Psoas muscle (tissue), 8 donors: Measurements from ENCODE around the gene DDX5. TPM values are rescaled to one million over a fixed set of nuclear protein-coding genes. Genes with fewer than 3 reads are reported as not detected.
"Not testable (repeated sequence)": the region's sequence is repeated elsewhere in the genome, so short reads cannot be mapped to it uniquely, and the experiment has no call there.

Experiments used
- ATAC-seq, 4 donors: fragments of 200-7000 bp; cut with Tn5 transposase; one replicate each; pipeline ENCODE4 v1.9.1; 2020; ENCODE audit warnings: moderate library complexity in 3 of 4, mild to moderate bottlenecking in 2 of 4
- DNase-seq, 2 donors: peaks; one replicate each; pipeline ENCODE4 v3.0.0-alpha.2; 2020
- H3K27ac ChIP-seq: fragments of 200-600 bp; one replicate; pipeline ENCODE4 v1.8.0; 2022
- H3K27me3 ChIP-seq, 3 donors: fragments of 200-600 bp in 1 of 3; one replicate each; pipeline versions ENCODE4 v1.6.1 to v1.8.0; 2013 to 2022; ENCODE audit warnings: low read length in 2 of 3, mild to moderate bottlenecking in 2 of 3, moderate library complexity in 1 of 3; ENCODE audit not compliant: insufficient read depth in 3 of 3
- H3K36me3 ChIP-seq, 2 donors: fragments of 200-600 bp in 1 of 2; one replicate each; pipeline versions ENCODE4 v1.6.1 to v1.8.0; 2013 to 2022; ENCODE audit warnings: low read depth in 1 of 2, mild to moderate bottlenecking in 1 of 2, moderate library complexity in 1 of 2; ENCODE audit not compliant: insufficient read depth in 1 of 2
- H3K4me1 ChIP-seq: fragments of 200-600 bp; one replicate; pipeline ENCODE4 v1.8.0; 2022
- H3K4me3 ChIP-seq: fragments of 200-600 bp; one replicate; pipeline ENCODE4 v1.8.0; 2022; ENCODE audit warnings: mild to moderate bottlenecking
- H3K9me3 ChIP-seq: fragments of 200-600 bp; one replicate; pipeline ENCODE4 v1.8.0; 2022
- WGBS, 3 donors: extraction: QIAGEN DNeasy Blood & Tissue Kit; methylation state at CpG; one replicate each; pipeline versions ENCODE4 v1.1.6 to v1.1.7; 2013; 5-methylcytosine and 5-hydroxymethylcytosine counted together
- intact Hi-C, 2 donors: fragments of 100-400 bp; cut with DNase I; formaldehyde crosslinking; loops; one replicate each; pipeline versions ENCODE4 v1.11.0 to v1.14.2; 2022
- polyA plus RNA-seq, 3 donors: library from polyadenylated mRNA; stranded (reverse); fragments of 200-250 nt; gene quantifications; one replicate each; pipeline ENCODE4 v1.2.3, GENCODE V29; 2013
- total RNA-seq, 4 donors: library from RNA; stranded (reverse); fragmentation: NEBNext Ultra II Directional in 2 of 4; extraction: Animal tissue kit (Norgen Biotek cat#: 25700) in 2 of 4; gene quantifications; one replicate each; pipeline versions ENCODE4 v1.2.1 to v1.2.4, GENCODE V29; 2021 to 2023
- TF ChIP-seq, protein P1 (sequence below): fragments of 200-600 bp; IDR thresholded peaks from one replicate; pipeline ENCODE4 v1.8.0; 2022; ENCODE audit warnings: antibody characterized with exemption
- donor health status: healthy with polysubstance abuse.
- donor health status: DM: no; HTN: no; CAD: no; lungs with moderate emphysema.
- donor health status: Bipolar disorder and iron deficiency.
- donor health status: healthy.
- donor health status: DM: yes; HTN: yes; CAD: no.
- donor health status: DM: no; HTN: no; CAD: no.
- donor health status: DM: no; HTN: no; CAD: no.
- donor health status: DM: yes; HTN: yes; CAD: no.

The DDX5 gene
- total and polyA plus RNA-seq, 7 donors, result 122 to 497 (median 272) TPM

DNA sequence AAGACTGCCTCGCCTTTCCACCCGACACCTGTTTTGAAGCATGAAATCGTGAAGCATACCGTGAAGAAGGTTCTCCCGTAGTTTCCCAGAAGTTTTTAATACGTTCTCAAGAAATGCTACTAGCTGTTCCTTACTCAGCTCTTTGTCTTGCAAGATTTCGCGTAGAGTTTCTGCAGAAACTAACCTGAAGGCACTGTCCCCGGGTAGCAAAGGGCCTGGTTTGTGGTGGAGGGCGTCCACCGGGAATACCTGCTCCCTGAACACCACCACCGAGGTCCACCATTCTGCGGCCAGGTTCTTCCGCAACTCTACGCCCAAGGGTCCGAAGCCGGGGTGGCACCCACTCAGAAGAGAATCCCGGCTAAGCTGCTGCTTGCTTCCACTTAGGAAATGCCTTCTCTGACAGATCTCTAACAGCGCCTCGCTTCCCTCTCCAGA, 9.7 kb downstream of the DDX5 start:
- H3K27ac ChIP-seq, result peak overlapping the region; percentile 87
- ATAC-seq, result no peak
- H3K4me3 ChIP-seq, result peak overlapping the region; percentile 76
- 0 to 1% (median 1%) methylated on average over 20 of the region's 20 CpGs for WGBS, 3 donors
- H3K27me3 ChIP-seq, result no peaks in the 10 kb centered on the region
- no peak for DNase-seq
- H3K4me1 ChIP-seq, result peaks cover 31% of the 10 kb centered on the region
- H3K36me3 ChIP-seq, result peaks cover 17 to 62% of the 10 kb centered on the region in 2 donors
- H3K9me3 ChIP-seq, result no peaks in the 10 kb centered on the region
- intact Hi-C loops, result no loop called here
- TF ChIP-seq, protein P1, sequence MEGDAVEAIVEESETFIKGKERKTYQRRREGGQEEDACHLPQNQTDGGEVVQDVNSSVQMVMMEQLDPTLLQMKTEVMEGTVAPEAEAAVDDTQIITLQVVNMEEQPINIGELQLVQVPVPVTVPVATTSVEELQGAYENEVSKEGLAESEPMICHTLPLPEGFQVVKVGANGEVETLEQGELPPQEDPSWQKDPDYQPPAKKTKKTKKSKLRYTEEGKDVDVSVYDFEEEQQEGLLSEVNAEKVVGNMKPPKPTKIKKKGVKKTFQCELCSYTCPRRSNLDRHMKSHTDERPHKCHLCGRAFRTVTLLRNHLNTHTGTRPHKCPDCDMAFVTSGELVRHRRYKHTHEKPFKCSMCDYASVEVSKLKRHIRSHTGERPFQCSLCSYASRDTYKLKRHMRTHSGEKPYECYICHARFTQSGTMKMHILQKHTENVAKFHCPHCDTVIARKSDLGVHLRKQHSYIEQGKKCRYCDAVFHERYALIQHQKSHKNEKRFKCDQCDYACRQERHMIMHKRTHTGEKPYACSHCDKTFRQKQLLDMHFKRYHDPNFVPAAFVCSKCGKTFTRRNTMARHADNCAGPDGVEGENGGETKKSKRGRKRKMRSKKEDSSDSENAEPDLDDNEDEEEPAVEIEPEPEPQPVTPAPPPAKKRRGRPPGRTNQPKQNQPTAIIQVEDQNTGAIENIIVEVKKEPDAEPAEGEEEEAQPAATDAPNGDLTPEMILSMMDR, result no peak

DNA sequence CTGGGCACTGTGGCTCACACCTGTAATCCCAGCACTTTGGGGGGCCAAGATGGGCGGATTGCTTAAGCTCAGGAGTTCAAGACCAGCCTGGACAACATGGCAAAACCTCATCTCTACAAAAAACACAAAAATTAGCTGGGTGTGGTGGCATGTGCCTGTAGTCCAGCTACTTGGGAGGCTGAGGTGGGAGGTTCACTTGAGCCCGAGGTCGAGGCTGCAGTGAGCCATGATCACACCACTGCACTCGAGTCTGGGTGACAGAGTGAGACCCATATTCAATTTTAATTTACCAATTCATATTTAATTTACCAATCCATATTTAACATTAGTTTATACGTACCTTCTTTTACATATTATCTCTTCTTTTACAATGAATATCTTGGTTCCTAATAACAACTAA, 10.8 kb downstream of the DDX5 start:
- intact Hi-C loops, H3K27ac ChIP-seq, DNase-seq, H3K9me3 ChIP-seq, H3K27me3 ChIP-seq, ATAC-seq: not testable (repeated sequence)
- H3K4me3 ChIP-seq, result peak overlapping the region; percentile 76
- WGBS, 3 donors, result 85 to 90% (median 90%) methylated on average over 5 of the region's 5 CpGs
- peaks cover 7 to 61% of the 10 kb centered on the region in 2 donors for H3K36me3 ChIP-seq
- peaks cover 31% of the 10 kb centered on the region for H3K4me1 ChIP-seq

DNA sequence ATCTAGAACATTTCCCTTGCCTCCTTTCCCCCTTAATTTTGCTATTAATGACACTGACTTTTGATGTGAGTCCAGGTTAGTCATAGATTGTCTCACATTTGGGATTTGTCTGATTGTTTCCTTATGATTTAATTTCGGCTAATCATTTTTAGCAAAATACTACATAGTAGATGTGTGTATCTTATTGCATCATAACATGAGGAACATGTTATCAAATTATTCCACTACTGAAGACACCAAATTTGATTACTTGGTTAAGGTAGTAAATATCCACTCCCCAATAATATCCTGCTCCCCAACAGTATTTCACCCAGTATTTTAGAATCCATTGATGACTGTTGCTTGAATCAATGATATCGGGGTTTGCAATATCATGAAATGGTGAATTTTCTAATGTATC, 12.0 kb downstream of the DDX5 start:
- Histone ChIP-seq H3K9me3 (no peaks in the 10 kb centered on the region), H3K4me3 (no peak overlapping the region), H3K27me3 (no peaks in the 10 kb centered on the region), H3K36me3 (peaks cover 0 to 61% of the 10 kb centered on the region in 2 donors), H3K27ac (no peak overlapping the region), H3K4me1 (peaks cover 31% of the 10 kb centered on the region)
- ATAC-seq (no peak), DNase-seq (no peak)
- intact Hi-C loops, result no loop called here
- 92 to 93% (median 92%) methylated on average over 2 of the region's 2 CpGs for WGBS, 3 donors
- TF ChIP-seq, protein P1, result no peak

DNA sequence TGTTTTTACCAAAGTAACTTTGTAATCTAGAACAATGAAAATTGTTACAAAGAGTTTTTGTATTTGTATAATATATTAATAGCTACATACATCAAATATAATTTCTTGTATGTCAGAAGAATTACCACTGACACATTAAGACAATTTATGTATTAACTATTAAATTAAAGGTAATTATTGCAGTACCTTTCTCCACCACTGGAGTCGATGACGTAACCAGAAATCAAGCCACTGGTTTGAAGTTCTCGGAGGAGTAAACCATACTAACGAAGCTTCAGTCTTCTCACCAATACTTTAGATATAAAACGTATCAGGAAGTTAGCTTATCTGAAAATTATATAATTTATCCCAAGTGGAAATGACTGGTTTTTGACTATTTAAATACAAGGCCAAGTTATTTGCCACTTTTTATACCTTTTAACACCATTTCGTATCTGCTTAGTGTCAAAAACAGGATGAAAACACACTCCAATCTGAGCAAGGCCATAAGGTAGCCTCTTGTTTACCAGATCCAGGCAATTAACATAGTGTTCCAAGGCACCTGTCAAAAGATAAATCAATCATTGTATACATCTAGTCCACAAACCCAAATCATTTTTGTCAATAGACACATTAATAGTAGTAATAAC, 13.5 kb downstream of the DDX5 start:
- H3K36me3 ChIP-seq, result peaks cover 0 to 61% of the 10 kb centered on the region in 2 donors
- intact Hi-C loops, result no loop called here

DNA sequence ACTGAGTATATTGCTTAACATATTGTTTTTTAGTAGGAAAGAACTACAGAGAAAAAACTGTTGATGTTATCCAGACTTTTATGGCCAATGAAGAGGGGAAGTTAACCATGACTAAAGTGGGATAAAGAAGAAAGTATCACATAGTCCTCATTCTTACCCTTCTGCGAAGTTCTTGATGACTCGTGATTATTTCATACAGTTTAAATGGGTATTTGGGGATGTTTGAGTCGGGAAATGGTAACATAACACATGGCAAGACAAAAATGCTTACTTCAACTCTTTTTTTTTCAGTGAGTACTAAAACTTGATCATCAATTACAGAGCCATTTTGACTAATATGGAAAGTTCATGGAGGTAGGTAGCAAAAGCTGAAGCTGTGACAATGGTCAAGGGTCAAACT, 14.1 kb downstream of the DDX5 start:
- H3K36me3 ChIP-seq, result peaks cover 0 to 65% of the 10 kb centered on the region in 2 donors
- ATAC-seq, result no peak
- intact Hi-C loops, result loop anchor here in 1 of 2 donors (1.0 kb wide), 1 partner anchor 72 kb away; no protein-coding TSS in a partner anchor

More for the DNA sequence above, 13.5 kb downstream of the DDX5 start:
- DNase-seq (no peak), ATAC-seq (no peak)
- no peaks in the 10 kb centered on the region for H3K9me3 ChIP-seq
- peaks cover 22% of the 10 kb centered on the region for H3K4me1 ChIP-seq
- 77 to 87% (median 82%) methylated on average over 6 of the region's 6 CpGs for WGBS, 3 donors
- no peak overlapping the region for H3K27ac ChIP-seq
- no peaks in the 10 kb centered on the region for H3K27me3 ChIP-seq
- TF ChIP-seq, protein P1, result peak; percentile 44
- H3K4me3 ChIP-seq, result no peak overlapping the region

More for the DNA sequence above, 14.1 kb downstream of the DDX5 start:
- 39 to 64% (median 44%) methylated on average over 3 of the region's 3 CpGs for whole genome bisulfite sequencing, 3 donors
- Histone ChIP-seq H3K9me3 (no peaks in the 10 kb centered on the region), H3K4me3 (no peak overlapping the region), H3K4me1 (peaks cover 19% of the 10 kb centered on the region), H3K27ac (no peak overlapping the region), H3K27me3 (no peaks in the 10 kb centered on the region)
- no peak for DNase-seq
- TF ChIP-seq, protein P1, result no peak
